ENCODE results near the gene MRPL40.

MRPL40 gene

DNA sequence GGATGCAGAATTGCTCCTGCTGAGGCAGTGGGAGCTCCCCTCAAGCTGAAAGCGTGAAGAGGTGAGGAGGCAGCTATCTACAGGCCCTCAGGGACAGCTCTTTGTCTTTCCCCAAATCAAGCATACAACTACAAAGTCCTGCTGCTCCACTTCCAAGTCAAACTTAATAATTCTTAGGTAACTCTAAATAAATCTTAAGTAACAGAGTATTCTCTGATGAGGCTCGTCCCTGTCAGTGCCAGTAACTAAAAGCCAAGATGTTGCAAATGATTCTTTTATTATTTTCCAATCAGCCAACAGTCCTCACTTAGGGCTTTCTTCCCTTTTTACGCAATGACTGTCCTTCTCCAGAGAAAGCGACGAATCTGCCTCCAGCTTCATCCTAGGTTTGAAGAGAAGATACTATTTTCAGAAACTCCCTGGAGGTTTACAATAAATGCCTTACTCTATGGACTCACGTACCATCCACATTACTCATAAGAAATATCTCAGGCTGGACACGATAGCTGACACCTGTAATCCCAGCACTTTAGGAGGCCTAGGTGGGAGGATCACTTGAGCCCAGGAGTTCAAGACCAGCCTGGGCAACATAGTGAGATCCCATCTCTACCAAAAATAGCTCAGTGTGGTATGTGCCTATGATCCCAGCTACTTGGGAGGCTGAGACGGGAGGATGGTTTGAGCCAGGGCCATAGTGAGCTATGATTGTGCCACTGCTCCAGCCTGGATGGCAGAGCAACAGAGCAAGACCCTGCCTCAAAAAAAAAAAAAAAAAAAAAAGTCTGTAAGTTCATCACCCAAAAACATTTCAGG lies 18.2 kb downstream of the MRPL40 start:
- H3K36me3 ChIP-seq (replicated peaks), result peaks cover 63% of the 10 kb centered on the region
- no peak for DNase-seq (ENCODE audit: low spot score in 2 of 2)
- H3K27me3 ChIP-seq (ENCODE audit: low read depth), result no peaks in the 10 kb centered on the region
- peaks cover 20% of the 10 kb centered on the region for H3K4me1 ChIP-seq
- in situ Hi-C loops (cut with MboI; ENCODE audit: low sequenced_read_pairs), result no loop called here
- no peaks in the 10 kb centered on the region for H3K9me3 ChIP-seq
- H3K4me3 ChIP-seq, result no peak overlapping the region

DNA sequence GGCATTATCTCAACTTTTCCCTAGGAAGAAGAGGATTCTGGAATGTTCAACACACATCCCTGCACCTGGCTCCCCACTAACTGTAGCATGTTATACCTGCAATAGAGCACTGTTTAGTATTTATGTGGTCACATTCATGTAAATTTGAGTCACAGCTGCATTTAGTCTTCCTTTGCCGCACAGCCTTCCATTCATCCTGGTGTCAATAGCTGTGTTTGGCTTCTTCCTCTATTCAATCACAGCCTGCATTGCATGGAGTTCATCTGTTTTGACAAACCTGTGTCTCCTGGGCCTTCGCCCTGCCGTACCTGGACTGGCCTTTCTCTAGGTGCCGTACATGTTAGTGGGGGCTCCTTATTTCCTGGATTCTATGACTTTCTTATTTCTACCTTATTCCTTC lies 19.2 kb downstream of the MRPL40 start:
- Histone ChIP-seq H3K4me1 (peaks cover 13% of the 10 kb centered on the region), H3K27me3 (ENCODE audit: low read depth) (no peaks in the 10 kb centered on the region), H3K36me3 (replicated peaks) (peaks cover 67% of the 10 kb centered on the region), H3K9me3 (no peaks in the 10 kb centered on the region), H3K4me3 (no peak overlapping the region)
- DNase-seq (ENCODE audit: low spot score in 2 of 2), result no peak
- in situ Hi-C loops (cut with MboI; ENCODE audit: low sequenced_read_pairs), result no loop called here

DNA sequence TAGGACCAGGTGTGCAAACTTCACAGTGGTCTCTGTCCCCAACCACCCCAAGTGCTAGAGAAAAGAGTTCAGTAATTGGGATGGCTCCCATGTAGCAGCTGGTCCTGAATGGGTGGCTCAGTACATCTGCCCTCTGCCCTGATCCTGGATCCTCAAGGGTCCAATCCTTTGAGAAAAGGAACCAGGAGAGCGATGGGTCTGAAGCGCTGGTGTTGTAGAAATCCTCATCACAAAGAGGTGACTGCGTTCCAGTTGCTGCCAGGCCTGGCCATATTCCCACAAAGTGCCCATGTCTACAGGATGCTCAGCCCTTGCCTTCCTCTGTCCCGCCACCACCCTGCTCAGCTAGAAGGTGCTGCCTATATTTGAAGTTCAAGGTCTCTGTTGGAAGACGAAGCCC lies 21.4 kb downstream of the MRPL40 start:
- in situ Hi-C loops (cut with MboI; ENCODE audit: low sequenced_read_pairs), result no loop called here

DNA sequence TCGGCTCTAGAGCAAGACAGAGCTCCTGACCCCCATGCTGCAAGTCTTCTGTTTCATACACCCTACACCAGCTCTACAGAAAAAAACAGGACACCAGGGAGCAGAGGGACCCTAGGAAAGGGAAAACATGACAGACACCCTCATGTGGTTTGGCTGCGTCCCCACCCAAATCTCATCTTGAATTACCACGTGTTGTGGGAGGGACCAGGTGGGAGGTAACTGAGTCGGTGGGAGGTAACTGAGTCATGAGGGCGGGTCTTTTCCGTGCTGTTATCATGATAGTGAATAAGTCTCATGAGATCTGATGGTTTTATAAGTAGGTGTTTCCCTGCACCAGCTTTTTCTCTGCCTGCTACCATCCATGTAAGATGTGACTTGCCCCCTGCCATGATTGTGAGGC lies 21.8 kb downstream of the MRPL40 start:
- in situ Hi-C loops (cut with MboI; ENCODE audit: low sequenced_read_pairs), result no loop called here
- no peak overlapping the region for H3K4me3 ChIP-seq
- no peaks in the 10 kb centered on the region for H3K27me3 ChIP-seq (ENCODE audit: low read depth)
- peaks cover 76% of the 10 kb centered on the region for H3K36me3 ChIP-seq (replicated peaks)
- H3K9me3 ChIP-seq, result no peaks in the 10 kb centered on the region
- peaks cover 5% of the 10 kb centered on the region for H3K4me1 ChIP-seq
- DNase-seq (ENCODE audit: low spot score in 2 of 2), result no peak

More for the DNA sequence above, 21.4 kb downstream of the MRPL40 start:
- Histone ChIP-seq H3K27me3 (ENCODE audit: low read depth) (no peaks in the 10 kb centered on the region), H3K4me3 (no peak overlapping the region), H3K36me3 (replicated peaks) (peaks cover 79% of the 10 kb centered on the region), H3K4me1 (peaks cover 7% of the 10 kb centered on the region), H3K9me3 (no peaks in the 10 kb centered on the region)
- DNase-seq (ENCODE audit: low spot score in 2 of 2), result no peak

DNA sequence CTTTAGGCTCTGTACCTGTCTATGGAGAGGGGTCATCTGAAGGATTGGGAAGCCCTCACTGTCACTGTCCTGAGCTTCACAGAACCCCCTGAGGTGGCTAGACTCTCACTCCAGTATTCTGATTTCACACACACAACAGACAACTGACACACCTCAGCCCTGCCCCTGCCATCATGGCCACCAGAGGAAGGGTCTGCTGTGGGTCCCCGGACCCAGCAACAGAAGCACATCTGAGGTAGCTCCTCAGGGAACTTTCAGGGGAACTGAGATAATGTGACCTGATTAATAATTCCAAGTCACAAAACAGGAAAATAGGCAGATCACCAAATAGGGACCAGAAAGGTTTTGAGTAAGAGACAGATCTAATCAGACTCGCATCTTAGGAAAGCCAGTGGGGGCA lies 22.7 kb downstream of the MRPL40 start:
- in situ Hi-C loops (cut with MboI; ENCODE audit: low sequenced_read_pairs), result no loop called here
- Histone ChIP-seq H3K9me3 (no peaks in the 10 kb centered on the region), H3K36me3 (replicated peaks) (peaks cover 71% of the 10 kb centered on the region), H3K4me1 (peaks cover 4% of the 10 kb centered on the region; the same call in 1 of the 2 replicates), H3K4me3 (no peak overlapping the region), H3K27me3 (ENCODE audit: low read depth) (no peaks in the 10 kb centered on the region)
- DNase-seq (ENCODE audit: low spot score in 2 of 2), result no peak

DNA sequence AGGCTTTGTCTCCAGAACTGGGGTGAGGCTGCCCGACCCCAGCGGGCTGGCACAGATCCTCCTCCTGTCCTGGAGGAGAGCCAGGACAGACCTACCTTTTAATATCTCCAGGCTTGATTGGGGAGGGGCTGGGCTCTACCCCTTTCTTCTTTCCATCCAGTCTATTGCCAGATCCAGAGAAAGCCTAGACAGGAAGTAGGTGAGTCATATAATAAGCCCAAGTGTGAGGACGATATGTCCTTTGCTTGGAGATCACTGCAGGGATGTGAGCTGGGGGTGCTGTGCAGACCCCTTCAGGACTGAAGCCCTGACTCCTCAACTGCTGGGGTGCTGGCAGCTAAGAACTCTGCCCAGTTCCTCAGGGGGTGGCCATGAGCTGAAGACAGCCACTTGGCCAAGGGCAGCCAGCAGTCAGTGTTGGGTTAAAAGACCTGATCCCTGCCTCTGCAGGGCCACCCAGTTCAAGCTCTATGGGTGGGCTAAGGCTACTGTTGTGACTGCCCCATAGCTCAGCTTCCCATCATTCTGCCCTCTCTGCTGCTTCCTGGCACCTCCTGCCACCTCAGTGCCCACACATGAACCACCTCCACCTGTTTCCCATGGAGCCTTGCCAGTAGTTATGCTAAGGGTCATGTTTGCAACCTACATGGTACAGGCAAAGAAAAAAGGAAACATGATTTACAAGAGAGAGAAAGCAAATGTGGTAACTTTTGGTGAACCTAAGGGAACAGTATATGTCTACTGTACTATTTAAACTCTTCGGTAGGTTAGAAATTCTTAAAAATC lies 23.4 kb downstream of the MRPL40 start:
- in situ Hi-C loops (cut with MboI; ENCODE audit: low sequenced_read_pairs), result no loop called here
- no peaks in the 10 kb centered on the region for H3K9me3 ChIP-seq

DNA sequence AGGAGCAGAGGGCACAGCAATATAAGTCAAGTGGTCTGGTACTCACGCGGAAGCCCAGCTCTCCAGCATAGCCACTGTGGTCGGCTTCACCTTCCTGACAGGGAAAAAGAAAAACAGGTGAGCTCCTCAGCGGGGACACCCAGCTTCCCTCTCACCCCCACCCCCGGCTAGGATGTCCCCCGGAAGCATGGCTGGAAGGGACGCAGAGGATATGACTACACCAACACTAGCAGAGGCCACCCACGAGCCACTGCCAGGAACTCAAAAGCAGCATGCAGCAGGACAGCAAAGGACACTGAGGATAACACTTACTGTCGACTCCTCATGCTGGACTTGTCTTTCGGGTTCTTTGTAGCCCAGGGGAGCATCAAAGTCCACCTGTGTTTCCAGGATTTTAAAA lies 24.2 kb downstream of the MRPL40 start:
- no peaks in the 10 kb centered on the region for H3K9me3 ChIP-seq
- H3K4me3 ChIP-seq, result no peak overlapping the region
- in situ Hi-C loops (cut with MboI; ENCODE audit: low sequenced_read_pairs), result no loop called here
- peaks cover 71% of the 10 kb centered on the region for H3K36me3 ChIP-seq (replicated peaks)
- H3K4me1 ChIP-seq, result peaks cover 4% of the 10 kb centered on the region; the same call in 1 of the 2 replicates
- no peak for DNase-seq (ENCODE audit: low spot score in 2 of 2)
- no peaks in the 10 kb centered on the region for H3K27me3 ChIP-seq (ENCODE audit: low read depth)

More for the DNA sequence above, 23.4 kb downstream of the MRPL40 start:
- H3K4me3 ChIP-seq, result no peak overlapping the region
- H3K4me1 ChIP-seq, result peaks cover 4% of the 10 kb centered on the region; the same call in 1 of the 2 replicates
- H3K36me3 ChIP-seq (replicated peaks), result peaks cover 73% of the 10 kb centered on the region
- H3K27me3 ChIP-seq (ENCODE audit: low read depth), result no peaks in the 10 kb centered on the region
- DNase-seq (ENCODE audit: low spot score in 2 of 2), result no peak

DNA sequence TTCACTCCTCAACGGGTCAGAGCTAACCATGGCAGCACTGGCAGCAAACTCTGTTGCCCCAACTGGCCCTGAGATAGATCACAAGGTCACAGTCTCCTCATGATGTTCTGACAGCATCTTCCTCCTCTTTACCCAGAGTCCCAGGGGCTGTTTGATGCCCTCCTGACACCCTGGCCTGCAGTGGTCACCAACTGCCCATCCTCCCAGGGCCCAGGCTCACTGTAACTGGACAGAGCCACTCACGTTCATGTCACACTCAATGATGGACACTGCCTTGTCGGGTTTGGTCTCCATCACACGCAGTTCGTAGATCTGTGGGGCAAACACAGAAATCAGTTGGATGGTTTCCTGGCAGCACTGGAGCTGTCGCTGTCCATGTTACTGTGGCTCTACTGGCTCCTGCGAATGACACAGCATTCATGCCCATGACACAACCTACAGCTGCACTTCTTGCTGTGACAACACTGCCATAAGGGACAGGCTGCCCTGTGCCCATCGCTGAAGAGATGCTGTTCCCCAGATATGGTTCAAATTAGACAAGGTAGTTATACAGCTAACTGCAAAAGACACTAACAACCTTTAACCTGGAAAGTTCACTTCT lies 25.6 kb downstream of the MRPL40 start:
- H3K9me3 ChIP-seq, result no peaks in the 10 kb centered on the region
- peaks cover 4% of the 10 kb centered on the region; the same call in 1 of the 2 replicates for H3K4me1 ChIP-seq
- in situ Hi-C loops (cut with MboI; ENCODE audit: low sequenced_read_pairs), result no loop called here
- H3K36me3 ChIP-seq (replicated peaks), result peaks cover 70% of the 10 kb centered on the region
- H3K27me3 ChIP-seq (ENCODE audit: low read depth), result no peaks in the 10 kb centered on the region
- no peak for DNase-seq (ENCODE audit: low spot score in 2 of 2)
- no peak overlapping the region for H3K4me3 ChIP-seq

DNA sequence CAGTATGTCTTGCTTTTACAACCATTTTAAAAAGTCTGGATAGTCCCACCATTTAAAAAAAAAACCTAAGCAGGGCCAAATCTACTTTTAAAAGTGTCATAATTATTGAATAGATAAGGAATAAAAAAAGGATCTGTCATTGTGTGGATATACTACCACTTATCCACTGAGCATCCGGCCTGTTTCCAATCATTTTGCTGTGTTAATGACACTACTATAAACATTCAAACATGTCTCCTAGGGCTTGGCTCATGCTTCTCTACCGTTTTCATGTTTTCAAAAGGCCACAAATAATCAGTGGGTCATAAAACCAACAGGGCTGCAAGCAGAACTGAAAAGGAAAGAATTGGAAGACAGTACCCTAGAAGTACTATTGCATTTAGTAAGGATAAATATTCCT lies 27.7 kb downstream of the MRPL40 start:
- H3K27me3 ChIP-seq (ENCODE audit: low read depth), result no peaks in the 10 kb centered on the region
- H3K4me1 ChIP-seq, result peaks cover 4% of the 10 kb centered on the region
- in situ Hi-C loops (cut with MboI; ENCODE audit: low sequenced_read_pairs), result no loop called here
- H3K4me3 ChIP-seq, result no peak overlapping the region
- no peaks in the 10 kb centered on the region for H3K9me3 ChIP-seq
- DNase-seq (ENCODE audit: low spot score in 2 of 2), result no peak
- peaks cover 70% of the 10 kb centered on the region for H3K36me3 ChIP-seq (replicated peaks)

DNA sequence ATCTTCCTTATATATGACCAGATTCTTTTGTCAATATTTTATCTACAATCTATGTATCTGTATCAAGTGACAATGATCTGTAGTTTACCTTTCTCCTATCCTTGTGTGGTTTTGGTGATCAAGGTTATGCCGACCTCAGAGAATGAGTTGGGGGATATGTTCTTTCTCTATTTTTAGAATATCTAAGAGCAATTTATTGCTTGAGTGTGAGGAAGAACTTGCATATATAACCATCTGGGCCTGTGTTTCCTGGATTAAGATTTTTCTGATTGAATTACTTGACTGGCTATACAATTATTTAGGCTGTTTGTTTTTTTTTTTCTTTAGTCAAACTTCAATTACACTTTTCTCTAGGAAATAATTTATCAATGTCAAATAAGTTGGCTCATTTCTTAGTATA lies 29.2 kb downstream of the MRPL40 start:
- Histone ChIP-seq H3K9me3 (no peaks in the 10 kb centered on the region), H3K4me1 (peaks cover 4% of the 10 kb centered on the region), H3K27me3 (ENCODE audit: low read depth) (no peaks in the 10 kb centered on the region), H3K4me3 (no peak overlapping the region), H3K36me3 (replicated peaks) (peaks cover 68% of the 10 kb centered on the region)
- in situ Hi-C loops (cut with MboI; ENCODE audit: low sequenced_read_pairs), result no loop called here
- DNase-seq (ENCODE audit: low spot score in 2 of 2), result no peak

DNA sequence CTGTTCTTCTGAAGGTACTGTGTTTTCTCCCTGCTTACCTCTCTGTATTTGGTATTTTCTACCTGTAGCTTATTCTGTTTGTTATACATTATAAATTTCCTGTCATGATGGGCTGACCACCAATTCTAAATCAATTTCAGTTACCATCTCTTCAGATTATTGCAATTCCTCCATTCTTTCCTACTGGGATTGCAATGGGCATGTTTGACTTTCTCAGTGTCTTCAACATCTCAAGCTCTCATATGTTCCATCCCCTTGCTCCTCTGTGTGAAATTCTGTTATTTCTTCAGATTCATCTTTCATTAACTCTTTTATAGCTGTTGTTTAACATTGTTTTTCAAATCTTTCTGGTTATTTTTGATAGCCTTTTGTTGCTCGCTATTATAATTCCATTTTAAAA lies 30.7 kb downstream of the MRPL40 start:
- Histone ChIP-seq H3K27me3 (ENCODE audit: low read depth) (no peaks in the 10 kb centered on the region), H3K4me3 (no peak overlapping the region), H3K36me3 (replicated peaks) (peaks cover 69% of the 10 kb centered on the region), H3K9me3 (no peaks in the 10 kb centered on the region), H3K4me1 (peaks cover 4% of the 10 kb centered on the region)
- no peak for DNase-seq (ENCODE audit: low spot score in 2 of 2)
- in situ Hi-C loops (cut with MboI; ENCODE audit: low sequenced_read_pairs), result no loop called here

DNA sequence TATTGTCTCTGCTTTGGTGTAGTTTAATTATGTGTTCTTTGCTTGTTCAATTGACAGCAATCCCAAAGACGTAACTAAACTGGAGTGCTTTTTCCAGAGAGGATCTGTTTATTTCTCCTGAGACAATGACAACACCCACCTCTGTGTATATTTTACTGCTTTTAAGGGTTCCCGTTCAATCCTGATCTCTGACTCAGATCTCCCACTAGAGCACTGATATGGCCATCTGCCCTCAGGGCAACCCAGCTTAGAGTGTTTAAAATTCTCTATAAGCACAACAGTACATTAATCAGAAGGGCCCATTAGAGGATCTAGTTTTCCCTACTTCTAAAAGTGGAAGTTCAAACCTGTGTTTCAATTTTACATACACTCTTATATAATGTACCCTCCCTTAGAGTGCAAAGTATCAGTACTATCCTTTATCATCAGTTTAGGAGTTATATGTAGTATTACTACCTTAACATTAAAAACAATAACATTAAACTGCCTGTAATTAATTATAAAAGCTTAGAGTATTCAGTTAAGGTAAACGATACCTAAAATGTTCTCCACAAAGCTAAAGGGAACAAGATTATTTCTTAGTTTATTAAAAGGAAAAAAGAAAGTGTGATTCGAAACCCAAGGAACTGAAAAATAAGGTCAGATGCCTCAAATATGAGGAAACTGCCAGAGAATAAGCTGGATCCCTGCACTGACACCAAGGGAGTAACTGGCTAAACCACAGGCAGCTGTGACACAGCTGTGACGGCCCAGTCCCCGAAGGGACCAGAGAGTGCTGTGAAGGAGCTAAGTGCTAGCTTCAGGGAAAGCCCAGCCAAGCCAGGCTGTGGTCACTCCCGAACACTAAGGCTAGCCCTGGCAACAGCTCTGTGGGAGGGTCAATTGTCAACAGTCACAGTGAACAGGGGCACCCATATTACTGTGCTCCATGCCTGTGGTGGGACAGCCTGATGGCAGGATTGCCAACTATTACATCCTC lies 31.4 kb downstream of the MRPL40 start:
- Histone ChIP-seq H3K36me3 (replicated peaks) (peaks cover 73% of the 10 kb centered on the region), H3K9me3 (no peaks in the 10 kb centered on the region), H3K4me3 (no peak overlapping the region), H3K4me1 (peaks cover 4% of the 10 kb centered on the region), H3K27me3 (ENCODE audit: low read depth) (no peaks in the 10 kb centered on the region)
- in situ Hi-C loops (cut with MboI; ENCODE audit: low sequenced_read_pairs), result no loop called here
- DNase-seq (ENCODE audit: low spot score in 2 of 2), result peak in 1 of 2 experiments; percentile 41

DNA sequence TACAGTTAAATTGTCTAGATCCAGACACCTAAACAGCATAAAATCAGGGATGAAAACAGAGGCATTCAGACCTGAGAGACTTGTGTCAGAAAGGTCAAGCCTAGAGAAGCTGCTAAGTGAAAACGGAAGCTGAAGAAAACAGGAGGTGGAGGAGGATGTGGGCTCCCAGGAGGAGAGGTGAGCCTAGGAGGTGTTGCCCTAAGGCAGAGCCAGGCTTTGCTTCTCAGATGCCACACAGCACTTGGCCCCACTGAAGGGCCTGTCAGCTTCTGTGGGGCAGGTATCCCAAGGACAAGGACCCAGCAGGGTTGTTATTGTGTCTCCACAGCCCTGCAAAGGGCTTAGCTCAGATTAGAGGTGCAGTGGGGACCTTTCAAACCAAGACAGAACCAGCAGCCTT lies 32.2 kb downstream of the MRPL40 start:
- Histone ChIP-seq H3K4me3 (no peak overlapping the region), H3K4me1 (no peaks in the 10 kb centered on the region; the same call in 1 of the 2 replicates), H3K27me3 (ENCODE audit: low read depth) (no peaks in the 10 kb centered on the region), H3K9me3 (no peaks in the 10 kb centered on the region), H3K36me3 (replicated peaks) (peaks cover 80% of the 10 kb centered on the region)
- in situ Hi-C loops (cut with MboI; ENCODE audit: low sequenced_read_pairs), result no loop called here
- no peak for DNase-seq (ENCODE audit: low spot score in 2 of 2)

Measured in HAP-1 (cell line).